ENCODE measurements around the gene LRRC8E.

- TF ChIP-seq CTCF (IDR thresholded peaks at IDR 0.05) (no peak), POLR2A (IDR thresholded peaks at IDR 0.05) (no peak), POLR2AphosphoS5 (IDR thresholded peaks at IDR 0.05) (no peak), EP300 (IDR thresholded peaks at IDR 0.05; ENCODE audit: low read depth) (no peak)
Measured at GRCh38 chr19:7913652-7914051, 25.3 kb downstream of the LRRC8E start.
